SH-SY5Y (cell line): ENCODE results near the gene GALNT2.

Experiments
- GATA2 ChIP-seq: IDR thresholded peaks from 2 replicates; pipeline ENCODE4 v1.6.1; 2011; ENCODE audit warnings: mild to moderate bottlenecking, low read depth, low read length
- GATA3 ChIP-seq: IDR thresholded peaks from 2 replicates; pipeline ENCODE4 v1.6.1; 2011; ENCODE audit warnings: low read depth, mild to moderate bottlenecking, low read length, moderate library complexity

GALNT2 gene

DNA sequence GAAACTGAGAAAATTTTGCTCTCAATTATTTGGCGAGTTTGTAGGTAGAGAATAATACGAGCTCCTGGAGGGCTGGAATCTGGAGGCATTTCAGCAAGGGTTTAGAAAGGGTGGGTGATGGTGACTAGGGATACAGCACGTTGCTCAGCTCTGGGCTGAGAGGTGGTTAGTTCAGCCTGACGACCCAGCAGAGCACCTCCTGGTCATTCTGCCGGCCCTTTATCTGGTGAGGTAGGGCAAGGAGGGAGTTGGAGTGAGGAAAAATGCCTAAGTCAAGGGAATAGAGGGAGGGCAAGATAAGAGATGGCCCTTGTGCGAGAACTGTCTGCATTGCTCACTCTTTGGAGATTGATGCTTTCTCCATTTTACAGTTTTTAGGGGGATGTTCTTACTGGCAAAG, 19.1 kb downstream of the GALNT2 start:
- TF ChIP-seq GATA3 (no peak), GATA2 (no peak)

DNA sequence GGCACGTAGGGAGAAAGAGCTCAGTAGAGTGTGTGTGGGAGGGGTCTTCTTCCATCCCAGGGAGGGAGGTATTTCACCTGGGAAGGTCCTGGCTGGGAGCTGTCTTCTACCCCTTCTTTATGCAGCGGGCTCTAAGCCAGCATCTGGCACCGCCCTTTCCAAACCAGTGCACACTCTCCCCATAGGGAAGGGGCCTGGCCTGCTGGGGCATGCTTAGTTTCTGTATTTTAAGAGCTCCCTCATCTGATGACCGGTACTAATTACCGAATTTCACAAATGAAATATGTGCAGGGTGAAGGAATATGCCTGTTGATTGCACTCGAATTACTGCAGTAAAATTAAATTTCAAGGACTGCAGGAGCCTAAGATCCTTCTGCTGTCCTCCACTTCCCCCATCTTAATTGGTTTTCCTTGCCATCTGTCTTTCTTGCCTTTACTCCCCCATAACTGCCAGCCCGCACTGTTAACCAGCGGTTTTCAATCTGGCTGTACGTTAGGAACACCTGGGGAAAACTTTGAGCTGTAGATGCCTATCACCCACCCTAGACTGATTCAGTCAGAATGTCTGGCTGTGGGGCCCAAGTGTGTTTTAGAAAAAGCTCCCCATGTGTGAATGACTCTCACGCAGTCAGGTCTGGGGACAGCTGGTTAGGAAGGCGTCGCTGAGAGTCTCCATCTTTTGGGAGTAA, 20.1 kb downstream of the GALNT2 start:
- TF ChIP-seq GATA2 (peak; percentile 73), GATA3 (no peak)

DNA sequence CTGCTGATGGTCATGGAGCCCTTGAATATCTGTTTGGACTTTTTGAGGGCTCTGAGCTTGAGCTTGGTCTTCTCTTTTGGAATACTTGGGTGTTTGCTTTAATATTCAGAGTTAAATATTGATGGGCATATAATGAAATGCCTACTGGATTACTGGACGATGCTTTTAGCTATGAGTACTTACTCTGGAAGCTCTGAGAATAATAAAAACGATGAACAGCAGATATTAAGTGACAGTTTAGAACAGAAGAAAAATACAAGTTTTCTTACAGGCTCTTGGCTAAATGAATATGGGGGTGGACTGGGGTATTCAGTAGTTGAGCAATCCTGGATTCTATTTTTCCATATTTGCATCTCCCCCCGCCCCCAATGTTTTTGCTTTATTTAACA, 20.7 kb downstream of the GALNT2 start:
- no peak for TF ChIP-seq GATA3
- TF ChIP-seq GATA2, result no peak

DNA sequence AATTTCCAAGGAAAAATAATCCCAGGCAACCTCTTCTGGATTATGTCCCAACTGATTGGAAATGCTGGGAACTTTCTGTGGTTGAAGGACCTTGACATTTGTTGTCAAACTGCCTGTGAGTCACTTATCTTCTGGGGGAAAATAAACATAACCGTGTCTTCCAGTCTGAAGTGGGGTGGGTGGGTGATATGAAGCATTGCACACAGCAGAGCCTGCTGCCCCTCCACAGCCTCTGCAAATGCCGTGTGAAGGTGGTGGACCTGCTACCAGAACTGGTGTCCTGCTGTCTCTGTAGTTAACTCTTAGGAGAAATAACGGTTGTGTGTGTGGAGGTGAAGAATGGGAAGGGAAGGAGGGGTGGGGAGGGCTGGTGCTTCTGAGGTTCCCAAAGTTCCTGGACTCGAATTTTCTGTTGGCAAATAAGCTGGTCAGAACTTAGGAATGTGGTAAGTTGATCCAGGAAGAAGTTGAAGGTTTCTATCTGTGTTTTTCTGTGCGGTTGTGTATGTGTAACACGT, 23.2 kb downstream of the GALNT2 start:
- no peak for TF ChIP-seq GATA3
- no peak for TF ChIP-seq GATA2

DNA sequence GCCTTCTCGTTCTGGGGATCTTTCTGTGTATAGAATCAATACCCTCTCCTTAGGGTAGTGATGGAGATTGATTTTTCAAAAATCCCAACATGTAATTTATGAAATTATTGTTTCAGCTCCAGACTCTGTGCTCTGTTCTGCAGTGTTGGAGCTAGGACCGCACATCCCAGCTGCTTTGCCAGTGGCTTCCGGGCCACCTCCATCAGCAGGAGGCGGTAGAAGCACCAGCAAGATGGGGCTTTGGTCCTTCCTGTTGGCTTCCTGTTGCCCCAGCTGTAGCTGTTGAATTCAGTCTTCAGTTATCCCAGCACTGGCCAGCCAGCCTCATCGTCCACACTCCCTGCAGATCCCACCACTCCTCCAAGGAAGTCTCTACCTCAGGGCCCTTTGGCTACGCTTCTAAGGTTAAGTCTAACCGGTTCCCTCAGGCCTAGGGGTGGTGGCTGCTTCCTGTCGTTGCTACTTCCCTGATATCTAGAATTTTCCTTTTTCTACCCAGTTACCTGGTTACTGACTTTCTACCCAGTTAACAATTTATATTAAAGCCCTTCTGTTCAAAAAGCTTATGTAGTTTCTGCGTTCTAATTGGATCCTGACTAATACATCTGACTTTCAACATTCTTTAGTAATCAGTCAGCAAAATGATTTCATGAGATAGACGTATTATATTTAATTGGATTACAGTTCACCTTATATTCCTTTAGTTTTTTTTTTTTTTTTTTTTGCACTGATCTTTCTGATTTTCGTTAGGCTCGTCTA, 24.6 kb downstream of the GALNT2 start:
- no peak for TF ChIP-seq GATA2
- no peak for TF ChIP-seq GATA3

DNA sequence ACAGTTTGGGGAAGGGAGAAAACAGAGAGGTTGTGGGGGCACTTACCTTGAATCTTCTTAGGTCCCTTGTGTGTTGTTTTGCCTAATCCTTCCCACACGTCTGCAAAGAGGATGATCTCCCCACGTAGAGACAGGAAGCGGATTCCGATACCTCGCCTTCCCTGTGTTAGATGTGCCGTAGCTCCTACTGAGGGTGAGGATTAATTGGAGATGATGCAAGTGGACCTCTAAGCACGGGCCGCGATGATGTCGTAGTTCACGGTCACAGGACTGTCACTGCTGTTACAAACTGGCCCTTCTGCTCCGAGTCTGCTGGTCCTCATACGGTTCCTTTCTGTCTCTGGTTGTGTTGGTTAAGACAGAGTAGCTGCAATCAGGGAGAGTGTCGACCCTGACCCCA, 27.7 kb downstream of the GALNT2 start:
- no peak for TF ChIP-seq GATA2

DNA sequence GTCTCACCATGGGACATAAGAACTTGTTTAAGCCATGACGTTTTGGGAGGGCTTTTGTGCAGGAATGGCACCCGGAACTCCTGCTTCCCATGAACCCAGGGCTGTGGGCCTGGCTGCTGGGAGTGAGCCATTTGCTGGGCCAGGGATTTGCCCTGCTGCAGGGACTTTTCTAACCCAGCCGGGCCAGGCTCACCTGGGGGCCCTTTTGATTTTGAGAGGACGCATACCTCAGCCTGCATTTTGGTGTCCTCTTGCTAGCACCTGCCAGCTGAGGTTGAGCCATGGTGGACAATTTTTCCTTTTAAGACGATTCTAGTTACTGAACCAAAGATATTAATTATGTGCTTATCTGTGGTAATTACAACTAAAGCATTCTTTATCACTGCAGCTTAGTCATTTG, 28.9 kb downstream of the GALNT2 start:
- TF ChIP-seq GATA3, result no peak
- TF ChIP-seq GATA2, result no peak

DNA sequence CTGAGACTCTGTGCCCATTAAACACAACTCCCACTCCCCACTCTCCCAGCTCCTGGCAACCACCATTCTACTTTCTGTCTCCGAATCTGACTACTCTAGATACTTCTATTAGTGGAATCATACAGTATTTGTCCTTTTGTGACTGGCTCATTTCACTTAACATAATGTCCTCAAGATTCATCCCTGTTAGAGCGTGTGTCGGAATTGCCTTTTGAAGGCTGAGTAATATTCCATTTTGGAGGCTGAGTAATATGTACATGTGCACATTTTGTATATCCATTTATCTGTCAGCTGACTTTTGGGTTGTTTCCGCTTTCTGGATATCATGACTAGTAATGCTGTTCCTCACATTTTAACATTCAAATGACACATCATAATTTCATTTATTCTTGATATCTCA, 30.3 kb downstream of the GALNT2 start:
- no peak for TF ChIP-seq GATA3
- TF ChIP-seq GATA2, result no peak

DNA sequence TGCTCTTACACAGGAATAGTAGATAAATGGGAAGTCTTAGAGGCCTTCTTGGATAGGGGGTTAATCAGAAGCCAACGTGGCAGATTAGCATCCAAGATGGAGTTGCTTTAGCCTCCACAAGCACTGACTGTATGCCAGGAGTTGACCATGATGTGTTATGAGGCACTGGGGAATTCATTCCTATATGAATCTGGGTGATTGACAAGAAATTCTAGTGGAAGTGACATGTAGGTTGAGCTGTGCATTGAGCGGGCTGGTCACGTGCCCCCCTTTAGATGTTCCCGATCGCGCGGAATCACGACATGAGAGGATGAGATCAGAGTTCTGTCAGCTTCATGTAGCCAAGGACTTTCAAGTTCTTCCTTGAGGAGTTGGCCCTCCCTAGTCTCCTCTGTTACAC, 31.7 kb downstream of the GALNT2 start:
- TF ChIP-seq GATA2 (no peak), GATA3 (no peak)

DNA sequence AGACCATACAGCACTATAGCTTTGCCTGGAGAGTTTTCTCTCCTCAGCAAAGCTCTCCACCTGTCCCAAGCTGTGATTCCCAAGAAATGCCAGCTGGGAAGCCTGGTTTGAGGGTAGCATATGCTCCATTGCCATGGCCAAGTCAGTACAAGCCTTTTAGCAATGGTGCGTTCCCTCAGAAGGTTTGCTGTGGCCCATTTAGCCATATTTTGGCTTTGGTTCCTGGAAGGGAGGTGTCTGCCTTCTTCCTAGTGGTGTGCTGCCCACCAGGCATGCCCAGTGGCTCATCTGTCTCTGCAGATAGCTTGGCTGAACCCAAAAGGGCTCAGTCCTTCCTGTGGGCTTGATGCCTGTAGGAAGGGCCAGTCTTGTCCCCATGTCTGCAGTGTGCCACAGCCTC, 32.4 kb downstream of the GALNT2 start:
- TF ChIP-seq GATA3 (no peak), GATA2 (no peak)

DNA sequence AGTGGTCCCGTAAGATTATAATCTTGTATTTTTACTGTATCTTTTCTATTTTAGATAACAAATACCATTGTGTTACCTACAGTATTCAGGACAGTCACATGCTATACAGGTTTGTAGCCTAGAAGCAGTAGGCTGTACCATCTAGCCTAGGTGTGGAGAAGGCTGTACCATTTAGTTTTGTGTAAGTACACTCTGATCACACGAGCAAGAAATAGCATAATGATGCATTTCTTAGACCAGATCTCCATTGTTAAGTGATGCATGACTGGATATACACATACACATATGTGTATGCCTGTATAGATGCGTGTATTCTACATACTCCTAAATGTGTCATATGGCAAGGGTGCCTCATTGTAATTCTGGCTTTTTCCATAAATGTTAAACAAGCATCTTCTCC, 33.9 kb downstream of the GALNT2 start:
- TF ChIP-seq GATA2 (no peak), GATA3 (no peak)

DNA sequence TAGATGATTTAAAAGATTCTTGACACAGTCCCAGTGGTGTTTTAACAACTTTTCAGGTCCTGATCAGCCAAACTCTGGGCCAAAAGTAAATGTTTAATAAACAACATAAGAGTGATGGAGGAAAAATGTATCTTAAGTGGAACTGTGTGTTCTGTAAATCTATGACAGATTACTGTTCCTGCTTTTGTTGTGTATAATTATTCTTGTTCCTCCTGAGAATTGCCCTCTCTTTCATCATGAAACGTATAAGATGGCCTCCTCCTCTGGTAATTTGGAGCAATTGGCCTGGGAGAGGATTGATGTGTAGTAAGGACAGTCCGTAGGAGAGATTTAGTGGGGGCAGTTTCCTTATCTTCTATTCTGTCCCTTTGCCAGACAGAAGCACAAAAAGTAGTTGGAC, 34.5 kb downstream of the GALNT2 start:
- TF ChIP-seq GATA3, result no peak
- no peak for TF ChIP-seq GATA2

DNA sequence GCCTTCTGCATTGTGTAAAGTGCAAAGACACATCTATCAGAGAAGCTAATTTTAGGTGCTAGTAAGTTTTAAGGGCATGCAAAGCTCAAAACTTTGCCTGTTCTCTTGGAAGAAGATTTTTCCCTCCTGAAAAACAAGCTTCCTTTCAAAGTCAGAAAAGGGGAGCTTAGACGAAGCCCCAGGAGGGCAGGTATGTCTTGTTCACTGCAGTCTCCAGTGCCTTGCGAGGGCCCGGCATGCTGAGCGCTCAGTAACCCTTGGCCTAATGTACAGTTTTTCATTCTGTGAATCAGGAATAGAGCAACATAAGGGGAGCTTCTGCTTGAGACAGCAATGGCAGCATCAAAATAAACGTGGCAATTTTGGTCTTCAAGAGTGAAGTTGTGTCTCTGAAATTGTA, 35.0 kb downstream of the GALNT2 start:
- TF ChIP-seq GATA2, result no peak
- TF ChIP-seq GATA3, result no peak

DNA sequence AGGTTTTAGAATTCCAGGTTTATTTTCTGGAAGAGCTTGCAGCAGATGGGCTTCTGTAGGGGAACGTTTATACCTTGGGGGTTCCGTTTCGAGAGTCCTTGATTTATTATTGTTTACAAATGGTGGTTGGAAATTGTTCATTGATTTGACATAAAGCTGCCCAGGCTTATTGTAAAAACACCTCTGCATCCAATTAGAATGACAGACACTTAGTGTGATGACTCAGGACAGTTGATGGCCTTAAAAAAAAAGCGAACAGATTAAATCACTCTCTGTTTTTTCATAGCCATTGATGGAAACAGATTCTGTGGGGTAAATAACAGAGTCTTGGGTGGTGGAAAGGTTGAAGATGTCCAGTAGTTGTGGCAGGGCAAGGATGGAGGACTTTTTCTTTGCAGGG, 35.4 kb downstream of the GALNT2 start:
- no peak for TF ChIP-seq GATA3
- no peak for TF ChIP-seq GATA2

DNA sequence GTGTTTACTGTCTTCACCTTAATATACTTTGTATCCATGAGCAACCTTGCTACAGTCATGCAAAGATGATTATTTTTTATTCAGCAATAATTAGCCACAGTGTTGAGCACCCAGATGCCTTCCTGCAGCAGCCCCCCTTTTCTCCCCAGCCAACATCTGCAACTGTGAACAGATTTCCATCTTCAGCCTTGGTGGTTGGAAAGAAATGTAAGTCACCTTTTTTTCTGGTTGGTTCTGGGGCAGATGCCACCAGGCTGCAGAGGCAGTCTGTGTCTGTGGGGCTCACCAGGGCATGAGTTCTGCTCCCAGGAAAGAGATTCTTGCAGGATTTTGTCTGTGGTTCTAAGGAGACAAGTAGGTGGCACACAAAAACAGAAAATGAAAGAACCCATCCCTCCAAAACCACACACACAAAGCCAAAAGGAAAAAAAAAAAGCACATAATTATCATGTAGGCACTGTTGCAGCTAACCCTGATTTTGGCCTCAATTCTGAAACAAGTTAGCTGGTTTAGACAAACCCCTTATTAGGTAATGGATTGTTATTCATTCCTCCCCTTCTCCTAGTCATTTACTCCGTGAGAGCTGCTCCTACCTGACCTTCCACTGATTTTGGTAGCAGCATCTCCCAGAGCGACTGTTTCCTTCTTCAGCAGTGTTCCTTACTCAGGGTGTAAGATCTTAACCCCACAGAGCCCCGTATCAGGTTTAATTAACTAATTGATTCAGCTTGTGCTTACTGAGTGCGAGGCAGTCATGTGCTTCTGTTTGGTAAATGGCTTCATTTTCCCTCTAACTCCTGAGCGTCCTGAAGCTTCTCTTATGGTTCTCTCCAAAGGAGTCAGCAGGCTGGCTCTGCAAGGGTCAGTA, 36.5 kb downstream of the GALNT2 start:
- TF ChIP-seq GATA2 (peak; percentile 34; the same call in 1 of the 2 replicates), GATA3 (no peak)

DNA sequence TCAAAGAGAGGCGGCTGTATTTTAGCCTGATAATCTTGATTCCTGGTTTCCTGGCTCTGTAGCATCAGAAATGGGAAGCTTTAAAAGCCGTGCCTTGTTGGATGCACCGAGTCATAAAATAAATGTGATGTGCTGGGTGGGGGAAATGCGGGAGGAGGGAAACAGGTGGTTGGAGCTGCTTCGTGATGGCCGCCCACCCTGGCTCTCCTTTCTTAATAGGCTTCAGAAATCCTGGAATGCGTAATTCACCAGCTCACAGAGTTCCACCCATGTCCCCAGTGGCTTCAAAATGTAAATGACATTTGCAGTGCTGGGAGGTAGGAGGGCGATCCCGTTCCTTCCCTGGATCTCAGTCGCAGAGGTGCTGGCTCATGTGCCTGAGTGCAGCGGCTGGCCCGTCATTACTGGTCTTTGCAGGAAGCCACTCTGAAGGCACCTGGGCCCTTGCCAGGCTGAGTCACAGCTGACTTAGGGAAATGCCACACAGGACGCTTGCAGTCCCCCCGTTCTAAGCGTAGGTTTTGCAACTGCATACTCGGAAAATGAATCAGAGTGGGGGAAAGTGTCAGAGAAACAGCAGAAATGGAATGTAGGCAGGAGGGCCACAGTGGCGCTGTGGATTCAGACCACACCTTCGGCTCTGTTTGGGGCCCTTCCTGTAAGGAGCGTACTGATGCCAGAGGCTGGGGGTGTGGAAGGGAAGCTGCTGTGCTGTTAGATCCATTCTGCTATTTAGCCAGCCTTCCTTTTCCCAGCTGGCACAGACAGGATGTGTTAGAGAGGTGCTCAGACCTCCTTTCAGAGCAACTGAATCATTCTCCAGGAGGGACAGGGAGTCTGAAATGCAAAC, 37.6 kb downstream of the GALNT2 start:
- TF ChIP-seq GATA3, result no peak
- no peak for TF ChIP-seq GATA2
